GM12892 (cell line): ENCODE results near the gene IGSF22.
"Not testable (repeated sequence)": the region's sequence is repeated elsewhere in the genome, so short reads cannot be mapped to it uniquely, and the experiment has no call there.

Experiments
- POLR2A ChIP-seq: IDR thresholded peaks from 2 replicates; pipeline ENCODE4 v1.6.1; 2011; ENCODE audit warnings: low read depth, low read length, control low read depth
- POLR2AphosphoS5 ChIP-seq: IDR thresholded peaks from 2 replicates; pipeline ENCODE4 v1.6.1; 2011; ENCODE audit warnings: low read depth, low read length, control low read depth
- TAF1 ChIP-seq: IDR thresholded peaks from 2 replicates; pipeline ENCODE4 v1.6.1; 2011; ENCODE audit warnings: low read depth, mild to moderate bottlenecking, control low read depth, low read length, borderline replicate concordance

- TF ChIP-seq TAF1, POLR2AphosphoS5, POLR2A: not testable (repeated sequence)
Measured at GRCh38 chr11:18681949-18682348, 44.0 kb downstream of the IGSF22 start.
